ENCODE results near the gene CACNG1.

Gene CACNG1

GRCh38 chr17:67050066-67050465 is 5.7 kb downstream of the CACNG1 start:
- no peak overlapping the region for H3K4me3 ChIP-seq
- peak; percentile 14 for DNase-seq (ENCODE audit: low spot score)
- no peak for TF ChIP-seq CTCF (IDR thresholded peaks at IDR 0.05)
- H3K27ac ChIP-seq = no peak overlapping the region

GRCh38 chr17:67050471-67051154 is 6.3 kb downstream of the CACNG1 start:
- no peak for TF ChIP-seq CTCF (IDR thresholded peaks at IDR 0.05)
- no peak overlapping the region for H3K27ac ChIP-seq
- H3K4me3 ChIP-seq = no peak overlapping the region
- no peak for DNase-seq (ENCODE audit: low spot score)

- H3K4me3 ChIP-seq = no peak overlapping the region
- DNase-seq (ENCODE audit: low spot score) = peak; percentile 54
- no peak for TF ChIP-seq CTCF (IDR thresholded peaks at IDR 0.05)
- no peak overlapping the region for H3K27ac ChIP-seq
Measured at GRCh38 chr17:67051155-67051538, 6.8 kb downstream of the CACNG1 start.

- Histone ChIP-seq H3K27ac (no peak overlapping the region), H3K4me3 (no peak overlapping the region)
- no peak for DNase-seq (ENCODE audit: low spot score)
- no peak for TF ChIP-seq CTCF (IDR thresholded peaks at IDR 0.05)
Measured at GRCh38 chr17:67051837-67052236, 7.5 kb downstream of the CACNG1 start.

- Histone ChIP-seq H3K4me3 (no peak overlapping the region), H3K27ac (no peak overlapping the region)
- no peak for TF ChIP-seq CTCF (IDR thresholded peaks at IDR 0.05)
- peak; percentile 29 for DNase-seq (ENCODE audit: low spot score)
Measured at GRCh38 chr17:67052720-67053437, 8.5 kb downstream of the CACNG1 start.

- no peak for TF ChIP-seq CTCF (IDR thresholded peaks at IDR 0.05)
- H3K4me3 ChIP-seq = no peak overlapping the region
- no peak overlapping the region for H3K27ac ChIP-seq
- DNase-seq (ENCODE audit: low spot score) = peak; percentile 57
Measured at GRCh38 chr17:67053438-67054000, 9.2 kb downstream of the CACNG1 start.

Measured in coronary artery (tissue), 2 donors.